H1 (cell line): ENCODE results near the gene ITPR1. TPM values are rescaled to one million over a fixed set of nuclear protein-coding genes. Genes with fewer than 3 reads are reported as not detected.

Source experiments
- JUN ChIP-seq: IDR thresholded peaks from 2 replicates; pipeline ENCODE4 v1.6.1; 2011; ENCODE audit warnings: low read depth, mild to moderate bottlenecking, improper control_type of control experiment, low read length
- POU5F1 ChIP-seq: IDR thresholded peaks from 2 replicates; pipeline ENCODE4 v1.6.1; 2011; ENCODE audit warnings: low read depth, mild to moderate bottlenecking, low read length, moderate library complexity
- polyA plus RNA-seq, 7 experiments: library from polyadenylated mRNA; depleted of rRNA in 3 of 7; stranded (reverse) in 5 of 7; unstranded in 2 of 7; fragments of >200 nt in 5 of 7; fragments of 200-250 nt in 2 of 7; gene quantifications; 1 replicate in 5 of 7; 2 replicates in 1 of 7; 4 replicates in 1 of 7; pipeline versions ENCODE4 v1.2.1 to v1.2.3, GENCODE V29; 2011 to 2013; ENCODE audit warnings: missing spikeins in 2 of 7, mixed read lengths in 2 of 7
- total RNA-seq: library from RNA; stranded (reverse); fragmentation: NEBNext Ultra II Directional; extraction: Animal tissue kit (Norgen Biotek cat#: 25700); gene quantifications from 2 replicates; pipeline ENCODE4 v1.2.1, GENCODE V29; 2021
- TF ChIP-seq, protein P1 (sequence below): IDR thresholded peaks from 2 replicates; pipeline ENCODE4 v1.6.1; 2012; ENCODE audit warnings: low read length, inconsistent platforms

ITPR1 gene
- total and polyA plus RNA-seq, 2 of the 8 experiments (the other 6 are each of a cell fraction or from before 2014, with no cell fraction given), result 2.5 to 16.3 TPM

DNA sequence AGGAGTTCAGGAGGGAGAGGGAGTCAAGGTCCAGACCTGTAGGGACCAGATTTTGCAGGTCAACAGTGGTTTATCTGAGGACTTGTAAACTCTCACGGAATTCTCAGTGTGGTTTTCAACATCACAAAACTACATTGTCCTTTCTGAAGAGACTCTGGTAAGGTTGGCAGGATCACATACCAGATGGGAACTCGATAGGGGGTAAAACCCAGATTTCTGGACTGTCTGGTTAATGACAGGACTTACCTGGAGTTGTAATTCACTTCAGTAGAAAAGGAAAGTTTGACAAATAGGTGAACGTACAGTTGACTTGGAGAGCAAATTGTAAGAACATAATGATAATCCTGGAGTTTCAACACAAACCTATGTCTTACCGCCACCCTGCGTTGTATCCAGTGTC, 5.3 kb downstream of the ITPR1 start (continued):
- TF ChIP-seq, protein P1, sequence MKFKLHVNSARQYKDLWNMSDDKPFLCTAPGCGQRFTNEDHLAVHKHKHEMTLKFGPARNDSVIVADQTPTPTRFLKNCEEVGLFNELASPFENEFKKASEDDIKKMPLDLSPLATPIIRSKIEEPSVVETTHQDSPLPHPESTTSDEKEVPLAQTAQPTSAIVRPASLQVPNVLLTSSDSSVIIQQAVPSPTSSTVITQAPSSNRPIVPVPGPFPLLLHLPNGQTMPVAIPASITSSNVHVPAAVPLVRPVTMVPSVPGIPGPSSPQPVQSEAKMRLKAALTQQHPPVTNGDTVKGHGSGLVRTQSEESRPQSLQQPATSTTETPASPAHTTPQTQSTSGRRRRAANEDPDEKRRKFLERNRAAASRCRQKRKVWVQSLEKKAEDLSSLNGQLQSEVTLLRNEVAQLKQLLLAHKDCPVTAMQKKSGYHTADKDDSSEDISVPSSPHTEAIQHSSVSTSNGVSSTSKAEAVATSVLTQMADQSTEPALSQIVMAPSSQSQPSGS, result no peak
- TF ChIP-seq JUN, result no peak
- no peak for TF ChIP-seq POU5F1
